Fibroblast of lung (primary cell): ENCODE results near the gene CFAP206. TPM values are rescaled to one million over a fixed set of nuclear protein-coding genes. Genes with fewer than 3 reads are reported as not detected.

Experiments used
- DNase-seq, 2 donors: peaks; one replicate each; pipeline versions ENCODE4 v3.0.0 to v3.0.0-alpha.2; 2010; ENCODE audit warnings: low read depth in 2 of 2
- H2AFZ ChIP-seq: 2 replicates; pipeline ENCODE4 v1.5.1; 2012; ENCODE audit warnings: low read length, control low read depth, inconsistent platforms
- H3K27ac ChIP-seq: 2 replicates; pipeline ENCODE4 v1.5.1; 2011; ENCODE audit warnings: low read length, control low read depth; ENCODE audit not compliant: insufficient read depth
- H3K27me3 ChIP-seq: 2 replicates; pipeline ENCODE4 v1.5.1; 2011; ENCODE audit warnings: mild to moderate bottlenecking, low read length; ENCODE audit not compliant: control insufficient read depth, insufficient read depth
- H3K36me3 ChIP-seq: 2 replicates; pipeline ENCODE4 v1.5.1; 2011; ENCODE audit warnings: low read length; ENCODE audit not compliant: control insufficient read depth, insufficient read depth
- H3K4me1 ChIP-seq: 2 replicates; pipeline ENCODE4 v1.5.1; 2011; ENCODE audit warnings: low read length; ENCODE audit not compliant: control insufficient read depth, insufficient read depth; ENCODE audit errors: extremely low read depth
- H3K4me2 ChIP-seq: 2 replicates; pipeline ENCODE4 v1.5.1; 2011; ENCODE audit warnings: low read length, control low read depth; ENCODE audit not compliant: insufficient read depth; ENCODE audit errors: extremely low read depth
- H3K4me3 ChIP-seq, 4 experiments: fragments of 200-600 bp in 1 of 4; sonication (generic) in 1 of 4; replicated peaks in 1 of 4; 2 replicates each; pipeline ENCODE4 v1.5.1; 2011 to 2016; ENCODE audit warnings: low read length in 4 of 4, low read depth in 3 of 4, mild to moderate bottlenecking in 3 of 4, control low read depth in 2 of 4, inconsistent platforms in 1 of 4, mixed read lengths in 1 of 4; ENCODE audit not compliant: insufficient read depth in 1 of 4; ENCODE audit errors: control extremely low read depth in 1 of 4
- H3K79me2 ChIP-seq: 2 replicates; pipeline ENCODE4 v1.5.1; 2012; ENCODE audit warnings: mild to moderate bottlenecking, low read length, inconsistent platforms; ENCODE audit not compliant: control insufficient read depth, insufficient read depth
- H3K9ac ChIP-seq: 2 replicates; pipeline ENCODE4 v1.5.1; 2011; ENCODE audit warnings: mild to moderate bottlenecking, low read length, control low read depth; ENCODE audit not compliant: insufficient read depth
- H3K9me3 ChIP-seq: 2 replicates; pipeline ENCODE4 v1.5.1; 2012; ENCODE audit warnings: low read depth, low read length; ENCODE audit not compliant: control insufficient read depth, insufficient read depth
- H4K20me1 ChIP-seq: 2 replicates; pipeline ENCODE4 v1.5.1; 2011; ENCODE audit warnings: low read length; ENCODE audit not compliant: control insufficient read depth, insufficient read depth; ENCODE audit errors: extremely low read depth
- EZH2 ChIP-seq: IDR thresholded peaks from 2 replicates; pipeline ENCODE4 v1.5.1; 2012; ENCODE audit warnings: low read length, control low read depth, mild to moderate bottlenecking; ENCODE audit errors: missing control alignments
- polyA plus RNA-seq, 2 donors: library from polyadenylated mRNA; depleted of rRNA in 1 of 2; stranded (reverse) in 1 of 2; unstranded in 1 of 2; fragments of >200 nt; gene quantifications; 2 replicates each; pipeline ENCODE4 v1.2.1, GENCODE V29; 2011 to 2012; ENCODE audit warnings: missing spikeins in 1 of 2
- total RNA-seq: library from RNA; depleted of rRNA; stranded (reverse); fragments of >200 nt; gene quantifications from 2 replicates; pipeline ENCODE4 v1.2.1, GENCODE V29; 2014
- TF ChIP-seq, protein P1 (sequence below), 2 donors: IDR thresholded peaks in 1 of 2; conservative IDR thresholded peaks in 1 of 2; 1 replicate in 1 of 2; 2 replicates in 1 of 2; pipeline ENCODE4 v1.5.1; 2011 to 2012; ENCODE audit warnings: low read length in 2 of 2, control low read depth in 1 of 2, inconsistent platforms in 1 of 2, low read depth in 1 of 2, mild to moderate bottlenecking in 1 of 2

The CFAP206 gene
- total and polyA plus RNA-seq, 2 donors (not counting 1 experiment from before 2014, with no cell fraction given) = under 0.01 to 0.26 TPM

DNA sequence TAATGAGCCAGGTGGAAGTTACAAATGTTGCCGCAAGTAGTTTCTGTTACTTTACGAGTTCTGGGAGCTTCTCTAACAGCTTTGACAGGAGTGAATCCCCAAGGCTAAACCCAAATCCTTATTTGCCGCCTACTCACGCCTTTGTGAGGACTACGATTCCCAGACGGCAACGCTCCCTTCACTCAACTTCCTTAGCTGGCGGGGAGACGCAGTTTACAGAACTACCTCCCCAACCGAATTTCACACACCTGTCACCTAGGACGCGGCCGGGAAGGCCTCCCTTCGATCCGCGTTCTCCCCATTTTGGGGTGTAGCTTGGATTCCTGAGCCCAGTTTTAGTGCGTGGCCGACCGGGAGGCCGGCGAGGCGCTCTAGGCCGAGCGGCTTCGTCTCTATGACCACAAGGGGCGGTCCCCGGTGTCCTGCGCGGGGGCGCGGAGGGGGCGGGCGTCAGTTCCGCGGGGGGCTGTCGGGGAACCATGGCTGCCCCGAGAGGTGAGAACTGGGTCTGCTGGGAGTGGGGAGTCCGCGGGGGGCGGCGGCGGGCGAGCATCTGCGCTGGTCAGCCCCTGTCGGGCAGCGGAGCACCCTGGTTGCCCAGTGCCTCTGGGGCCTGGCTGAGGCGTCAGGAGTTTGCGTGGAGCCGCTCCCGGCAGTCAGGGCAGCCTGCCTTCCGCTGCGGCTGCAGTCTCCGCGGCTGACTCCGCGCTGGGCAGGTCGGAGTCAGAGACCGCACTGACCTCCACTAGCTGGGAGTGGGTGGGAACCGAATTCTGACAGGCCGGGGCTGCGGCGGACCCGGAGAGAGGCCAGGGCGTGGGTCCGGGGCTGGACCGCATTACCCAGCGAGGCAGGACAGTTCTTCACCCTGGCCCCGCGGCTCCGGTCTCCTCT, 65.0 kb downstream of the CFAP206 start, which contains the start of gene SLC35A1:
SLC35A1 (plus strand) TSS at position 450 of the 894 bp plus-strand sequence; CDS start at position 480, 30 bp downstream.
- Histone ChIP-seq H4K20me1 (no peaks in the 10 kb centered on the region), H2AFZ (peak within 1 kb of the TSS; percentile 100), H3K9me3 (no peaks in the 10 kb centered on the region), H3K9ac (peak within 1 kb of the TSS; percentile 93), H3K36me3 (no peaks in the 10 kb centered on the region), H3K79me2 (peaks cover 9% of the 10 kb centered on the region), H3K4me2 (peak within 1 kb of the TSS; percentile 97), H3K4me1 (no peaks in the 10 kb centered on the region), H3K4me3 (peak within 1 kb of the TSS; percentile 92 to 99 (median 96)), H3K27ac (peak within 1 kb of the TSS; percentile 97), H3K27me3 (no peaks in the 10 kb centered on the region)
- DNase-seq = peak; percentile 79 to 83
- TF ChIP-seq, protein P1, sequence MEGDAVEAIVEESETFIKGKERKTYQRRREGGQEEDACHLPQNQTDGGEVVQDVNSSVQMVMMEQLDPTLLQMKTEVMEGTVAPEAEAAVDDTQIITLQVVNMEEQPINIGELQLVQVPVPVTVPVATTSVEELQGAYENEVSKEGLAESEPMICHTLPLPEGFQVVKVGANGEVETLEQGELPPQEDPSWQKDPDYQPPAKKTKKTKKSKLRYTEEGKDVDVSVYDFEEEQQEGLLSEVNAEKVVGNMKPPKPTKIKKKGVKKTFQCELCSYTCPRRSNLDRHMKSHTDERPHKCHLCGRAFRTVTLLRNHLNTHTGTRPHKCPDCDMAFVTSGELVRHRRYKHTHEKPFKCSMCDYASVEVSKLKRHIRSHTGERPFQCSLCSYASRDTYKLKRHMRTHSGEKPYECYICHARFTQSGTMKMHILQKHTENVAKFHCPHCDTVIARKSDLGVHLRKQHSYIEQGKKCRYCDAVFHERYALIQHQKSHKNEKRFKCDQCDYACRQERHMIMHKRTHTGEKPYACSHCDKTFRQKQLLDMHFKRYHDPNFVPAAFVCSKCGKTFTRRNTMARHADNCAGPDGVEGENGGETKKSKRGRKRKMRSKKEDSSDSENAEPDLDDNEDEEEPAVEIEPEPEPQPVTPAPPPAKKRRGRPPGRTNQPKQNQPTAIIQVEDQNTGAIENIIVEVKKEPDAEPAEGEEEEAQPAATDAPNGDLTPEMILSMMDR (conservative IDR thresholded peaks at IDR 0.05 in 1 of 2, IDR thresholded peaks at IDR 0.05 in 1 of 2; ENCODE audit: low read depth in 1 of 2, low read length in 2 of 2) = peak; percentile 18 to 34
- TF ChIP-seq EZH2 = no peak

DNA sequence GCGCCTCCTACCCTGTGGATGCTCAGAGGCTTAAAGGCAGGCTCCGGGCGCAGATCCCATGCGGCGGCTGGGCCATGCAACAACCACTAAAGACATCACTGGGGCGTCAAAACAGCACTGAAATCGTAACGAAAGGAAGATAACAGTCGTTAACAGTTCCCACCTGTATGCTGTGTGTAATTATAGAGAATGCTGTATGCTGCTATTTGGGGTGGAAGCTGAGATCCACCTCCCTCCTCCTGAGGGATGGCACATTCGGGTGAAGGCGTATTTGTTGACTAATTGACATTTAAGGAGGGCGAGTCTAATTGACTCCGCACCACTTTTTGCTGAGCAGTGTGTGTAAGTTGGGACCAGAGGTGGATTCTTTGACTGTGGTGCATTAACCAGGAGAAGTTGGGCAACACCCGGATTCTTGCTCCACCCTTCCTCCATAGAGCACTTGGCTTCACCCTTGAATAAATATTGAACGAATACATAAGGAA, 65.7 kb downstream of the CFAP206 start:
- Histone ChIP-seq H3K4me1 (no peaks in the 10 kb centered on the region), H3K27me3 (no peaks in the 10 kb centered on the region), H3K9me3 (no peaks in the 10 kb centered on the region), H4K20me1 (no peaks in the 10 kb centered on the region), H3K27ac (peak overlapping the region; percentile 97), H3K4me3 (peak overlapping the region; percentile 92 to 99 (median 96)), H3K36me3 (no peaks in the 10 kb centered on the region), H3K79me2 (peaks cover 9% of the 10 kb centered on the region), H2AFZ (peak overlapping the region; percentile 87), H3K9ac (peak overlapping the region; percentile 93), H3K4me2 (peak overlapping the region; percentile 90)
- no peak for TF ChIP-seq EZH2
- TF ChIP-seq, protein P1 (conservative IDR thresholded peaks at IDR 0.05 in 1 of 2, IDR thresholded peaks at IDR 0.05 in 1 of 2; ENCODE audit: low read depth in 1 of 2, low read length in 2 of 2) = no peak
- DNase-seq = peak; percentile 47 to 61

DNA sequence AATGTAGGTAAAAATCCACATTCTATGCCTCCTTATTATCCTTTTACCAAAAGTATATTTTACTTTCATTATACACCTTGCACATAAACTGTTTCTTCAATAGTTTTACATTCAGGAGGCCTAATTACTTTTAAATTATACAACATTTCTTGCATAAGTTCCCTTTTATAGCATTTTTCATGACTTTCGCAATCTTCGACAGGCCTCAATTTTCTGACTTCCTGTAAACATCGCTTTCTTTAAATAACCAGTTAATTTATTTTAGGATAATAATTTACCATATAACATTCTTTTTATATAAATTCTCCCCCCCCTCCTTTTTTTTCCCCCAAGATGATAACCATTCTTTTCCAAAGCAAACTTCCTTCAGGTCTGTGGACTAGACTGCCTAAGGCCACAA, 74.2 kb downstream of the CFAP206 start:
- Histone ChIP-seq H3K4me2 (no peak overlapping the region), H4K20me1 (no peaks in the 10 kb centered on the region), H2AFZ (no peak overlapping the region), H3K79me2 (no peaks in the 10 kb centered on the region), H3K9me3 (no peaks in the 10 kb centered on the region), H3K4me3 (no peak overlapping the region), H3K9ac (no peak overlapping the region), H3K27ac (no peak overlapping the region), H3K36me3 (peaks cover 1% of the 10 kb centered on the region), H3K4me1 (no peaks in the 10 kb centered on the region), H3K27me3 (no peaks in the 10 kb centered on the region)
- peak in 1 of 2 donors; percentile 14 for DNase-seq
- no peak for TF ChIP-seq EZH2
- TF ChIP-seq, protein P1 (conservative IDR thresholded peaks at IDR 0.05 in 1 of 2, IDR thresholded peaks at IDR 0.05 in 1 of 2; ENCODE audit: low read depth in 1 of 2, low read length in 2 of 2) = no peak
